ENCODE results near the gene ZBTB40. TPM values are rescaled to one million over a fixed set of nuclear protein-coding genes. Genes with fewer than 3 reads are reported as not detected.

The ZBTB40 gene
- total RNA-seq, 1 donor from 2014 or later = 15.3 TPM

GRCh38 chr1:22508329-22508728 is 56.7 kb downstream of the ZBTB40 start:
- no peak overlapping the region for H3K4me2 ChIP-seq (ENCODE audit: low read length)
- H4K20me1 ChIP-seq (ENCODE audit: insufficient read depth, low read length) = peaks cover 5% of the 10 kb centered on the region
- no peak overlapping the region for H3K27ac Mint-ChIP-seq (ENCODE audit: unreplicated experiment)
- H2AFZ ChIP-seq (ENCODE audit: low read depth, low read length) = no peak overlapping the region
- peaks cover 9% of the 10 kb centered on the region for H3K4me1 Mint-ChIP-seq (ENCODE audit: low read depth, unreplicated experiment)
- no peak overlapping the region for H3K4me3 ChIP-seq (ENCODE audit: insufficient read depth, low read depth, low read length)
- no peak overlapping the region for H3K9ac ChIP-seq (ENCODE audit: low read length)
- H3K9me3 ChIP-seq (ENCODE audit: insufficient read depth, low read depth, low read length) = no peaks in the 10 kb centered on the region
- H3K27me3 ChIP-seq (ENCODE audit: insufficient read depth, low read length) = no peaks in the 10 kb centered on the region
- FAIRE-seq (no peak), DNase-seq (ENCODE audit: low read depth) (no peak)
- H3K79me2 ChIP-seq (ENCODE audit: insufficient read depth, low read length) = no peaks in the 10 kb centered on the region
- no peaks in the 10 kb centered on the region for H3K9me3 Mint-ChIP-seq (ENCODE audit: unreplicated experiment)
- H3K4me1 ChIP-seq (ENCODE audit: insufficient read depth, low read length) = peaks cover 12% of the 10 kb centered on the region
- H3K27me3 Mint-ChIP-seq (ENCODE audit: low read depth, unreplicated experiment) = no peaks in the 10 kb centered on the region
- peaks cover 26% of the 10 kb centered on the region for H3K36me3 Mint-ChIP-seq (ENCODE audit: low read depth, unreplicated experiment)
- no peak overlapping the region for H3K27ac ChIP-seq (ENCODE audit: low read depth, low read length)
- H3K36me3 ChIP-seq (ENCODE audit: insufficient read depth, low read length) = peaks cover 17% of the 10 kb centered on the region
- TF ChIP-seq CTCF (IDR thresholded peaks at IDR 0.05; ENCODE audit: insufficient read depth, low read depth, low read length) = no peak
- TF ChIP-seq EZH2 (IDR thresholded peaks at IDR 0.05; ENCODE audit: insufficient read depth, low read length) = no peak
- no peak overlapping the region for H3K4me3 Mint-ChIP-seq (ENCODE audit: unreplicated experiment)

- TF ChIP-seq CTCF (IDR thresholded peaks at IDR 0.05; ENCODE audit: insufficient read depth, low read depth, low read length) (no peak), EZH2 (IDR thresholded peaks at IDR 0.05; ENCODE audit: insufficient read depth, low read length) (no peak)
- no peak for DNase-seq (ENCODE audit: low read depth)
- H4K20me1 ChIP-seq (ENCODE audit: insufficient read depth, low read length) = peaks cover 5% of the 10 kb centered on the region
- Mint-ChIP-seq H3K4me3 (ENCODE audit: unreplicated experiment) (no peak overlapping the region), H3K4me1 (ENCODE audit: low read depth, unreplicated experiment) (peaks cover 6% of the 10 kb centered on the region), H3K27ac (ENCODE audit: unreplicated experiment) (no peak overlapping the region), H3K27me3 (ENCODE audit: low read depth, unreplicated experiment) (no peaks in the 10 kb centered on the region), H3K9me3 (ENCODE audit: unreplicated experiment) (no peaks in the 10 kb centered on the region), H3K36me3 (ENCODE audit: low read depth, unreplicated experiment) (peaks cover 28% of the 10 kb centered on the region)
- no peaks in the 10 kb centered on the region for H3K79me2 ChIP-seq (ENCODE audit: insufficient read depth, low read length)
- H3K9me3 ChIP-seq (ENCODE audit: insufficient read depth, low read depth, low read length) = no peaks in the 10 kb centered on the region
- no peak for FAIRE-seq
- H3K27me3 ChIP-seq (ENCODE audit: insufficient read depth, low read length) = no peaks in the 10 kb centered on the region
- H3K36me3 ChIP-seq (ENCODE audit: insufficient read depth, low read length) = peaks cover 21% of the 10 kb centered on the region
- H3K9ac ChIP-seq (ENCODE audit: low read length) = no peak overlapping the region
- H2AFZ ChIP-seq (ENCODE audit: low read depth, low read length) = no peak overlapping the region
- no peak overlapping the region for H3K4me3 ChIP-seq (ENCODE audit: insufficient read depth, low read depth, low read length)
- no peak overlapping the region for H3K27ac ChIP-seq (ENCODE audit: low read depth, low read length)
- peaks cover 10% of the 10 kb centered on the region for H3K4me1 ChIP-seq (ENCODE audit: insufficient read depth, low read length)
- no peak overlapping the region for H3K4me2 ChIP-seq (ENCODE audit: low read length)
Measured at GRCh38 chr1:22508991-22509390, 57.3 kb downstream of the ZBTB40 start.

- Histone ChIP-seq H3K9me3 (ENCODE audit: insufficient read depth, low read depth, low read length) (no peaks in the 10 kb centered on the region), H3K4me2 (ENCODE audit: low read length) (peak overlapping the region; percentile 33), H3K27me3 (ENCODE audit: insufficient read depth, low read length) (no peaks in the 10 kb centered on the region), H3K79me2 (ENCODE audit: insufficient read depth, low read length) (no peaks in the 10 kb centered on the region), H2AFZ (ENCODE audit: low read depth, low read length) (no peak overlapping the region), H4K20me1 (ENCODE audit: insufficient read depth, low read length) (no peaks in the 10 kb centered on the region), H3K4me1 (ENCODE audit: insufficient read depth, low read length) (peaks cover 6% of the 10 kb centered on the region), H3K36me3 (ENCODE audit: insufficient read depth, low read length) (peaks cover 25% of the 10 kb centered on the region), H3K4me3 (ENCODE audit: insufficient read depth, low read depth, low read length) (no peak overlapping the region), H3K27ac (ENCODE audit: low read depth, low read length) (no peak overlapping the region), H3K9ac (ENCODE audit: low read length) (no peak overlapping the region)
- H3K9me3 Mint-ChIP-seq (ENCODE audit: unreplicated experiment) = no peaks in the 10 kb centered on the region
- TF ChIP-seq EZH2 (IDR thresholded peaks at IDR 0.05; ENCODE audit: insufficient read depth, low read length) (no peak), CTCF (IDR thresholded peaks at IDR 0.05; ENCODE audit: insufficient read depth, low read depth, low read length) (no peak)
- no peak overlapping the region for H3K4me3 Mint-ChIP-seq (ENCODE audit: unreplicated experiment)
- no peaks in the 10 kb centered on the region for H3K4me1 Mint-ChIP-seq (ENCODE audit: low read depth, unreplicated experiment)
- no peak overlapping the region for H3K27ac Mint-ChIP-seq (ENCODE audit: unreplicated experiment)
- FAIRE-seq (no peak), DNase-seq (ENCODE audit: low read depth) (peak; percentile 45)
- peaks cover 30% of the 10 kb centered on the region for H3K36me3 Mint-ChIP-seq (ENCODE audit: low read depth, unreplicated experiment)
- no peaks in the 10 kb centered on the region for H3K27me3 Mint-ChIP-seq (ENCODE audit: low read depth, unreplicated experiment)
Measured at GRCh38 chr1:22509815-22510214, 58.2 kb downstream of the ZBTB40 start.

All from astrocyte (in vitro differentiated cells and primary cell).